NB4 (cell line): Measurements from ENCODE around the gene ARRDC5.

ENCODE experiments used
- POLR2A ChIP-seq: IDR thresholded peaks from 2 replicates; pipeline ENCODE4 v1.6.1; 2011; ENCODE audit warnings: mild to moderate bottlenecking; ENCODE audit not compliant: insufficient read length; ENCODE audit errors: extremely low read depth
- TF ChIP-seq, protein P1 (sequence below): IDR thresholded peaks from one replicate; pipeline ENCODE4 v1.5.1; 2012; ENCODE audit warnings: low read depth, low read length

- TF ChIP-seq, protein P1, sequence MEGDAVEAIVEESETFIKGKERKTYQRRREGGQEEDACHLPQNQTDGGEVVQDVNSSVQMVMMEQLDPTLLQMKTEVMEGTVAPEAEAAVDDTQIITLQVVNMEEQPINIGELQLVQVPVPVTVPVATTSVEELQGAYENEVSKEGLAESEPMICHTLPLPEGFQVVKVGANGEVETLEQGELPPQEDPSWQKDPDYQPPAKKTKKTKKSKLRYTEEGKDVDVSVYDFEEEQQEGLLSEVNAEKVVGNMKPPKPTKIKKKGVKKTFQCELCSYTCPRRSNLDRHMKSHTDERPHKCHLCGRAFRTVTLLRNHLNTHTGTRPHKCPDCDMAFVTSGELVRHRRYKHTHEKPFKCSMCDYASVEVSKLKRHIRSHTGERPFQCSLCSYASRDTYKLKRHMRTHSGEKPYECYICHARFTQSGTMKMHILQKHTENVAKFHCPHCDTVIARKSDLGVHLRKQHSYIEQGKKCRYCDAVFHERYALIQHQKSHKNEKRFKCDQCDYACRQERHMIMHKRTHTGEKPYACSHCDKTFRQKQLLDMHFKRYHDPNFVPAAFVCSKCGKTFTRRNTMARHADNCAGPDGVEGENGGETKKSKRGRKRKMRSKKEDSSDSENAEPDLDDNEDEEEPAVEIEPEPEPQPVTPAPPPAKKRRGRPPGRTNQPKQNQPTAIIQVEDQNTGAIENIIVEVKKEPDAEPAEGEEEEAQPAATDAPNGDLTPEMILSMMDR: peak; percentile 66
- TF ChIP-seq POLR2A: no peak
Measured at GRCh38 chr19:4851551-4852290, 51.0 kb downstream of the ARRDC5 start.
